HG02973 (cell line): Measurements from ENCODE around the gene PPAT.
A peak's percentile ranks its signal among the peaks of the same experiment; 100 is the strongest.
"Not testable (repeated sequence)": the region's sequence is repeated elsewhere in the genome, so short reads cannot be mapped to it uniquely, and the experiment has no call there.

Experiments
- ATAC-seq: cut with Tn5 transposase; IDR thresholded peaks from one replicate; pipeline ENCODE4 v1.9.1; 2021; ENCODE audit warnings: moderate library complexity; ENCODE audit not compliant: unreplicated experiment

The PPAT gene

DNA sequence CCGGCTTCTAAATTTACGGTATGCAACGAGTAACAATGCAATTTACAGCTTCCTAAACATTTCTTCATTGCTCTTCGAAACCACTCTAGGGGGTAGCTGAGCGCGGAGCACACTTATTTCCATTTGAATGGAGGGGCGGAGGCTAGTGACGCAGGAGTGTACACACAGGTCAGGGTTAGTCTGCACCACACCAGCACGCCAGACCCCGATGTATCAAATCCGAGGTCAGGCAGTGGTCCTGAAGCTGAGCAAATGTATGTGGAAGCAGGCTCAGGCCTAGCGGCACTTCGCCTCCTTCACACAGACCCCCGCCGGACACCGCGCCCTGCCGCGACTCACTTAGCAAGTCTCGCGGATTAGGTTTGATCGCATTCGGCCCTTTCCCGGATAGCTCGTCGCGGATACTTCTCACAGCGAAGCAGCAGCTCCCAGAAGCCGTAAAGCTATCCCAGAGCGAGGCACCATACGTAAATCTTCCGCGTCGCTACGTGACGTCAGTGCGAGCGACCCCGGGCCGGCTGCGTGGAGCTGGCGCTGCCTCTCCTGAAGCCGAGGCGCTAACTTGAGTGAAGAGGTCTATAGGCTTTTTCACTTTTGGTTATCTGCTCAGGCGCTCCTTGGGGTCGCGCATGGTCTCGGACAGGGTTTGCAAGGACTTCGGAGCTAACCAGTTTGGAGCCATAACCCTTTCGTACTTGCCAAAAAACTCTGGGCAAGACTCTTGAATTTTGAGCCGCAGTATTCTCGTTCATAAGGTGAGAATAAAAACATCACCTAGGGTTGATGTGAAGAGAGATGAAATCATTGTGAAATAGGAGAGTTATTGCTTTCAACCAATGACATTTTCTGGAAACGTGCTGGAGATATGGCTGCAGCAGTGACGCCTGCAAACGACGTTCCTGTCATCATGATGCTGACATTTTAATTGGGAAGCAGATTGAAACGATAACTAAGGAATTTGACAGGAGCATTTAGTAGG, 48.1 kb downstream of the PPAT start, which contains the start of gene AASDH:
AASDH (minus strand) TSS at position 469 of the 979 bp plus-strand sequence. CDS start 3,192 bp downstream, outside the sequence.
- peak; percentile 87 for ATAC-seq

DNA sequence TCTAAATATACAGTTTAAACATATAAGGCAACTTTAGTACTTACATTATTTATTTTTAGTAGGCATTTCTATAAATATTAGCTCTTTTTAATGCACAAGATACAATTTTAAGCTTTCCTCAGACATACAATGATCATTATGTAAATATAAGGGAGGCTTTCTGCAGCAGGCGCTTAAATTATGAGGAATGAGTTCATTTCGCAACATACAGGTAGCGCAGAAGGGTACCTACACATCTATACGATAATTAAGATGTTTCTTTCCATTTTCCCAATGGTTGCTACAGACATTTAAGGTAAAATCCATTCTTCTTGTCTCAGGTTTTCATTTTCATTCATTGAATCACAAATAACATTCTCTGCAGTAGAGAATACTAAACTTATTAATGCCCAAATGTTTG, 49.3 kb downstream of the PPAT start:
- ATAC-seq, result no peak

DNA sequence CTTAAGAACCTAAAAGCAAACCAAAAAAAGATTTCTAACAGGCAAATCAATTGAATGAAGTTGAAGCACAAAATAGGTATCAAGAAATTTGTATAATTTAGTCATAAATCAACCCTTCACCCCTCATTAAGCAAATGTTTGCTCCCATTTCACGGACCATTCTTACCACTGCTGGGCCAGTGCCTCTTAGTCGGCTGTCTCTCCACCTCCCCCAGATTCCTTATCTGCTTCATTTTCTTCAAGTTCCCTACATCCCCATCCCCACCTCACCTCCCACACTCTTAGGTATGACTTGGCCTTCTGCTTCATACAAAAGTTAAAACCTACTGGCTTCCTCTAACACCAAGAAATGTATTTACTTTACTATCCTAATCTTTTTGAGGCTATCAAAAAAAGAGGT, 60.0 kb downstream of the PPAT start:
- ATAC-seq, result no peak

DNA sequence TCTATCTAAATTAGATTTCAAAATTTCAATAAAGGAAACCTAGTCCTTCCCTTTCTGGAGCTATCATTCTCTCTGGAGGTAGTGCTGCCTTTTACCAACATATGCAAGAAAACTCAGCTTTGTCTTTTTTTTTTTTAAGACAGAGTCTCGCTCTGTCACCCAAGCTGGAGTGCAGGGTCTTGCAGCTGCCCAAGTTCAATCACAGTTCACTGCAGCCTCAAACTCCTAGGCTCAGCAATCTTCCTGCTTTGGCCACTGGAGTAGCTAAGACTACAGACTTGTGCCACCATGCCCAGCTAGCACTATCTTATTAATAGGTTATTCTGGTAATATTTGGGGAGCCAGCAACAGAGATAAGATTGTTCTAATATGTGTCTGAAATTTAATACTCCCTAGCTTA, 60.5 kb downstream of the PPAT start:
- no peak for ATAC-seq

DNA sequence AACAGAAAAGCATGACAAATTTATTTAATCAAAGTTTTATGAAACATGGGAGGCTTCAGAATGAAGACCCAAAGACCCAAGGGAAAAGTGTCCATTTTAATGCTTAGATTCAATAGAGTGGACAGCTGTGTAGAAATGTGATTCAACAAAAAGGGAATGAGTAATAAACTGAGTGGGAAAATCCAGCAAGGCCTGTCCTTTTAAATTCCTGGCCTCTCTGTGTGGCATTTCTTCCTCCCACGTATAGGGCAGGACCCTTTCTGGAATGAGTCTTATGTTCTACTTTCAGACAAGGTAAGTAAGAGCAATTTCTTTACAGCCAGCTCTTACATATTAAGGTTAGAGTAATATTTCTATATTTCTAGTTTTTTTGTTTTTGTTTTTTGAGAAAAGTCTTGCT, 62.6 kb downstream of the PPAT start:
- no peak for ATAC-seq

DNA sequence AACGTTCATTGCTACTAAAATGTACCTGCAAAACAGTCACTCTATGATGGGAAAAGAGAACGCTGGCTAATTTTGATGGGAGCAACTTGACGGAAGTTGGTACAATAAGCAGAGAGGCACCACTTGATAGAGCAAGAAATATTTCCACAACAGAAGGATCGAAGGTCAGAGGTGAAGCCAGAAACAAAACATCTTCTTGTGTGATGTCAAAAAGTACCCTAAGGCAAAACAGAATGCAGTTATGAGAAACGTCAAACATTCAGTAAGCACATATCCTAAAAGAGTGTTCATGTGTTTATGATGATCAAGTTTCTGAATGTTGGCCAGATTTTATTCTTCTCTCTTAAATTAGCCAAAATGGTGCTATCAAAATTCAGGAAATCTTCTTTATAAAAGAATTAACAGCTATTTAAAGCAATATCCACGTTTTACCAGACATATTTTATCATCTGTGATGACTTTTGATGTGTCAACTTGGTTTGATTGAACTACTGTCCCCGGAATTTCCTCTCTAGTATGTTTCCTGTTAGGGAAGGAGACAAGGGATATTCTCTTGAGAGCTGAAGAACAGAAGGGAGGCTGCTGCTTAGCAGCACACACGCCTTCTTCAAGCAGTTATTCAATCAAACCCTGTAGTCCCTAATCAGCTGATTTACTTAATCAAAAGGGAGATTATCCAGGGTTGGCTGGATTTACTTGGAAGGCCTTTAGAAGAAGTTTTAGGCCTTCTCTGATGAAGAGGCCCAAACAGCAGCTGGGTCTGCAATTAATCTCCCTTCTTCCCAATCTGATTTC, 63.8 kb downstream of the PPAT start:
- ATAC-seq, result no peak

DNA sequence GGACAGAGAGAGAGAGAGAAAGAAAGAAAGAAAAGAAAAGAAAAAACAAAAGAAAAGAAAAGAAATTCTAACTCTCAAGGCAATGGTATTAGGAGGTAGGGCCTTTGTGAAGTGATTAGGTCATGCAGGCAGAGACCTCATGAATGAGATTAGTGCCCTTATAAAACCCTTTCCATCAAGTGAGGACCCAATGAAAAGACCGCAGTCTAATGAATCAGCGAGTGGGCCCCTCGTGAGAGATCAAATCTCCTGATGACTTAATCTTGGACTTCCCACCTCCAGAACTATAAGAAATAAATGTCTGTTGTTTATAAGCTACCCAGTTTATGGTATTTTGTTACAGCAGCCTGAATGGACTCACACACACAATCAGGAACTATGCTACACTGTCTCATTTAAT, 65.0 kb downstream of the PPAT start:
- ATAC-seq, result no peak

DNA sequence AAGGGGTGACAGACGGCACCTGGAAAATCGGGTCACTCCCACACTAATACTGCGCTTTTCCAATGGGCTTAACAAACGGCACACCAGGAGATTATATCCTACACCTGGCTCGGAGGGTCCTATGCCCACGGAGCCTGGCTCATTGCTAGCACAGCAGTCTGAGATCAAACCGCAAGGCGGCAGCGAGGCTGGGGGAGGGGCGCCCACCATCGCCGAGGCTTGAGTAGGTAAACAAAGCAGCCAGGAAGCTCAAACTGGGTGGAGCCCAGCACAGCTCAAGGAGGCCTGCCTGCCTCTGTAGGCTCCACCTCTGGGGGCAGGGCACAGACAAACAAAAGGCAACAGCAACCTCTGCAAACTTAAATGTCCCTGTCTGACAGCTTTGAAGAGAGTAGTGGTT, 72.4 kb downstream of the PPAT start:
- not testable (repeated sequence) for ATAC-seq

DNA sequence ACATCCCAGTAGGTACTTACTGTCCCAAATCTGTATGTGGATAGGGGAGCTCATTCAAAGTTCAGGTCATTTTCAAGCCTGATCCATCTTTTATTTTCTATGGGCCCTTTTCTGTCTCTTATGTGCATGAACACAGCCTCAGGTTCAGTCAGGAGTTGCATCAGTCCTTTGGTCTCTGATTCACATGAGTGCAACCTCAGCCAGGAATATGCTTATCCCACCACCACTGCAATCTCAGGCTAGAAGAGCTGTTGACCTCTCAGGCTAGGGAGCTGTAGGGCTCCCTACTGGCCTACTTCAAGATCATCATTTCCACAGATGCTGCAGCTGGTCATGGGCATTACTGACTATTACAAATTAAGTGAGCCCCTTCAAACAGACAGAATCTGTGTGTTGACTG, 75.3 kb downstream of the PPAT start:
- no peak for ATAC-seq

DNA sequence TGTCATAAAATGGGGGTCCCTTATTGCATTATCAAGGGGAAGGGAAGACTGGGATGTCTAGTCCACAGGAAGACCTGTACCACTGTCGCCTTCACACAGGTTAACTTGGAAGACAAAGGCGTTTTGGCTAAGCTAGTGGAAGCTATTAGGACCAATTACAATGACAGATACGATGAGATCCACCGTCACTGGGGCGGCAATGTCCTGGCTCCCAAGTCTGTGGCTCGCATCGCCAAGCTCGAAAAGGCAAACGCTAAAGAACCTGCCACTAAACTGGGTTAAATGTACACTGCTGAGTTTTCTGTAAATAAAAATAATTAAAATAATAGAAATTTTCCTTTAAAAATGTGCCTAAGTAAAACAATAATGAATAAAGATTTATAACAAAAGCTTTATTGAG, 78.8 kb downstream of the PPAT start:
- ATAC-seq, result no peak

DNA sequence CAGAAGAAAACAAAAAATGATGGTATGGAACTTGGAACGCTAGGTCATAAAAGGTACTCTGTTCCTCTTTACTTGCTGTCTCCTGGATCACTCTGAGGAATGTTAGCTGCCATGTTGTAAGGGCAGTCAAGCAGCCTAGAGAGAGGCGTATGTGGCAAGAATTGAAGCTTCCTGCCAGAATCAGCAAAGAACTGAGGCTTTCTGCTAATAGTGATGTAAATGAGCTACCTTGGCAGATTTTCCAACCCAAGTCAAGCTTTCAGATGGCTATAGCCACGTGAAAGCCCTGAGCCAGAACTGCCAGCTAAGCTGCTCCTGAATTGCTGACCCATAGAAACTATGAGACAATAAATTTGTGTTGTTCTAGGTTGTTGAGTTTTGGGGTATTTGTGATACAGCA, 86.8 kb downstream of the PPAT start:
- no peak for ATAC-seq

DNA sequence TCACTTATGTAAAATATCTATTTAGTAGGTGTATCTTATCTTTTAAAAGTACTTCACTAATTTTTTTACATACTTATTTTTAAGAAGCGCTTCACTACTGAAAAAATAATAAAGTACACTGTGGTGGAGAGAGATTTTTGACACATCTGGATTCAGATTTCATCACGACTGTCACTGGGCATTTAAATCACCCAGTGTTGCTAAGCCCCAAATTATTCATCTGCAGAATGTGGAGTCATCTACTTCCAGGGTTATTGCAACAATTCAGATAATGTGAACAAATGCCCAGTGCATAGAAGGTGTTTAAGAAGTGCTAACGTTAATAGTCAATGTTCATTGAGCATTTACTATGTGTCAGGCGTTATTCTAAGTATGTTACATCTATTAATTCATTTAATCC, 90.0 kb downstream of the PPAT start:
- ATAC-seq, result no peak
